HepG2 (cell line): Measurements from ENCODE around the gene NCBP2. TPM values are rescaled to one million over a fixed set of nuclear protein-coding genes. Genes with fewer than 3 reads are reported as not detected.

Experiments
- BHLHE40 ChIP-seq: IDR thresholded peaks from 2 replicates; pipeline ENCODE4 v1.6.1; 2011; ENCODE audit warnings: low read length, improper control_type of control experiment
- FOXA1 ChIP-seq, 2 experiments: fragments of 450-650 bp in 1 of 2; sonication (generic) in 1 of 2; formaldehyde crosslinking in 1 of 2; IDR thresholded peaks; 2 replicates each; pipeline versions ENCODE4 v1.4.0 to v1.6.1; 2016 to 2020; ENCODE audit warnings: missing genetic modification reagents in 1 of 2
- FOXA3 ChIP-seq: IDR thresholded peaks from 2 replicates; pipeline ENCODE4 v1.6.1; 2016; ENCODE audit warnings: missing genetic modification reagents, missing compliant biosample characterization
- JARID2 ChIP-seq: sonication (generic); formaldehyde crosslinking; IDR thresholded peaks from 2 replicates; pipeline ENCODE4 v1.8.1; 2023; ENCODE audit warnings: missing genetic modification reagents, inconsistent platforms; ENCODE audit not compliant: insufficient replicate concordance
- KDM4B ChIP-seq: sonication (generic); formaldehyde crosslinking; IDR thresholded peaks from 2 replicates; pipeline ENCODE4 v1.4.0; 2020; ENCODE audit warnings: missing genetic modification reagents
- LCORL ChIP-seq, 2 experiments: fragments of 450-650 bp in 1 of 2; sonication (generic) in 1 of 2; formaldehyde crosslinking in 1 of 2; IDR thresholded peaks; 2 replicates each; pipeline versions ENCODE4 v1.5.0 to v1.6.1; 2017 to 2020; ENCODE audit warnings: antibody characterized with exemption in 1 of 2, missing genetic modification reagents in 1 of 2
- MAX ChIP-seq: IDR thresholded peaks from 2 replicates; pipeline ENCODE4 v1.6.1; 2012; ENCODE audit warnings: inconsistent platforms
- NCOR1 ChIP-seq: fragments of 200-600 bp; sonication (generic); IDR thresholded peaks from 2 replicates; pipeline ENCODE4 v1.7.0; 2017; ENCODE audit warnings: antibody characterized with exemption, low read length, borderline replicate concordance
- NR2F1 ChIP-seq, 2 experiments: fragments of 450-650 bp in 1 of 2; formaldehyde crosslinking in 1 of 2; IDR thresholded peaks; 2 replicates each; pipeline versions ENCODE4 v1.5.0 to v1.6.1; 2016 to 2020; ENCODE audit warnings: mild to moderate bottlenecking in 1 of 2, missing compliant biosample characterization in 1 of 2, missing genetic modification reagents in 1 of 2, moderate library complexity in 1 of 2
- POLR2A ChIP-seq, 2 experiments: IDR thresholded peaks; 2 replicates each; pipeline ENCODE4 v1.6.1; 2011; ENCODE audit warnings: low read depth in 2 of 2, low read length in 2 of 2, mild to moderate bottlenecking in 1 of 2, moderate library complexity in 1 of 2; ENCODE audit not compliant: insufficient read depth in 1 of 2
- SNRNP70 ChIP-seq: fragments of 200-400 bp; formaldehyde crosslinking; IDR thresholded peaks from 2 replicates; pipeline ENCODE4 v1.6.1; 2017; ENCODE audit warnings: mild to moderate bottlenecking, low read depth, low read length, moderate library complexity
- SRSF1 ChIP-seq: fragments of 200-400 bp; formaldehyde crosslinking; optimal IDR thresholded peaks from 2 replicates; pipeline ENCODE3; 2017; ENCODE audit warnings: mild to moderate bottlenecking, low read depth, low read length, moderate library complexity
- TCF12 ChIP-seq, 2 experiments: fragments of 450-650 bp in 1 of 2; sonication (generic) in 1 of 2; formaldehyde crosslinking in 1 of 2; IDR thresholded peaks; 2 replicates each; pipeline versions ENCODE4 v1.6.1 to v1.8.0; 2017 to 2022; ENCODE audit warnings: antibody characterized with exemption in 1 of 2, mild to moderate bottlenecking in 1 of 2, missing genetic modification reagents in 1 of 2, moderate library complexity in 1 of 2
- ZFP1 ChIP-seq: IDR thresholded peaks from 2 replicates; pipeline ENCODE4 v1.6.1; 2016
- ZFYVE20 ChIP-seq: sonication (generic); formaldehyde crosslinking; IDR thresholded peaks from 2 replicates; pipeline ENCODE4 v1.8.0; 2023; ENCODE audit warnings: low read depth, mild to moderate bottlenecking, moderate library complexity, missing genetic modification reagents, borderline replicate concordance
- ZNF326 ChIP-seq: sonication (generic); formaldehyde crosslinking; IDR thresholded peaks from 2 replicates; pipeline ENCODE4 v1.4.0; 2020; ENCODE audit warnings: missing genetic modification reagents, borderline replicate concordance
- ZNF496 ChIP-seq: sonication (generic); formaldehyde crosslinking; IDR thresholded peaks from 2 replicates; pipeline ENCODE4 v1.8.1; 2023; ENCODE audit warnings: mild to moderate bottlenecking, moderate library complexity, missing genetic modification reagents; ENCODE audit not compliant: insufficient replicate concordance
- ZNF615 ChIP-seq: sonication (generic); formaldehyde crosslinking; IDR thresholded peaks from 2 replicates; pipeline ENCODE4 v1.5.0; 2020; ENCODE audit warnings: mild to moderate bottlenecking, missing genetic modification reagents, borderline replicate concordance
- ZNF747 ChIP-seq: sonication (generic); formaldehyde crosslinking; IDR thresholded peaks from 2 replicates; pipeline ENCODE4 v1.8.1; 2023; ENCODE audit warnings: missing genetic modification reagents, mild to moderate bottlenecking, borderline replicate concordance
- ZNF891 ChIP-seq: sonication (generic); formaldehyde crosslinking; IDR thresholded peaks from 2 replicates; pipeline ENCODE4 v1.5.0; 2020; ENCODE audit warnings: mild to moderate bottlenecking, missing genetic modification reagents
- polyA plus RNA-seq, 8 experiments: library from polyadenylated mRNA; depleted of rRNA in 3 of 8; stranded (reverse) in 7 of 8; unstranded in 1 of 8; fragments of >200 nt; fragmentation: Illumina TruSeq in 4 of 8; extraction: Trizol in 4 of 8; gene quantifications; 2 replicates each; pipeline versions ENCODE4 v1.2.1 to v1.2.3, GENCODE V29; 2011 to 2016; ENCODE audit warnings: low read depth in 4 of 8, missing spikeins in 1 of 8, mixed read lengths in 1 of 8; ENCODE audit not compliant: insufficient read depth in 1 of 8
- total RNA-seq, 5 experiments: library from RNA; depleted of rRNA; stranded (reverse); fragments of >200 nt; fragmentation: Illumina TruSeq; extraction: Trizol; gene quantifications; 2 replicates each; pipeline ENCODE4 v1.2.3, GENCODE V29; 2016; ENCODE audit warnings: low read depth in 1 of 5
- TF ChIP-seq, protein P1 (sequence below): sonication (generic); formaldehyde crosslinking; IDR thresholded peaks from 2 replicates; pipeline ENCODE4 v1.4.0; 2020; ENCODE audit warnings: missing genetic modification reagents, borderline replicate concordance
- TF ChIP-seq, protein P2 (sequence below), 2 experiments: fragments of 450-650 bp in 1 of 2; sonication (generic) in 1 of 2; formaldehyde crosslinking; IDR thresholded peaks; 2 replicates each; pipeline versions ENCODE4 v1.5.0 to v1.8.0; 2020 to 2022; ENCODE audit warnings: mild to moderate bottlenecking in 1 of 2, missing genetic modification reagents in 1 of 2
- TF ChIP-seq, protein P3 (sequence below): sonication (generic); formaldehyde crosslinking; IDR thresholded peaks from 2 replicates; pipeline ENCODE4 v1.5.1; 2020; ENCODE audit warnings: mild to moderate bottlenecking, missing genetic modification reagents, moderate library complexity

NCBP2 gene
- total and polyA plus RNA-seq, 2 of the 13 experiments (the other 11 are each of a cell fraction or from before 2014, with no cell fraction given): 58.7 to 95.5 TPM

- TF ChIP-seq, protein P1, sequence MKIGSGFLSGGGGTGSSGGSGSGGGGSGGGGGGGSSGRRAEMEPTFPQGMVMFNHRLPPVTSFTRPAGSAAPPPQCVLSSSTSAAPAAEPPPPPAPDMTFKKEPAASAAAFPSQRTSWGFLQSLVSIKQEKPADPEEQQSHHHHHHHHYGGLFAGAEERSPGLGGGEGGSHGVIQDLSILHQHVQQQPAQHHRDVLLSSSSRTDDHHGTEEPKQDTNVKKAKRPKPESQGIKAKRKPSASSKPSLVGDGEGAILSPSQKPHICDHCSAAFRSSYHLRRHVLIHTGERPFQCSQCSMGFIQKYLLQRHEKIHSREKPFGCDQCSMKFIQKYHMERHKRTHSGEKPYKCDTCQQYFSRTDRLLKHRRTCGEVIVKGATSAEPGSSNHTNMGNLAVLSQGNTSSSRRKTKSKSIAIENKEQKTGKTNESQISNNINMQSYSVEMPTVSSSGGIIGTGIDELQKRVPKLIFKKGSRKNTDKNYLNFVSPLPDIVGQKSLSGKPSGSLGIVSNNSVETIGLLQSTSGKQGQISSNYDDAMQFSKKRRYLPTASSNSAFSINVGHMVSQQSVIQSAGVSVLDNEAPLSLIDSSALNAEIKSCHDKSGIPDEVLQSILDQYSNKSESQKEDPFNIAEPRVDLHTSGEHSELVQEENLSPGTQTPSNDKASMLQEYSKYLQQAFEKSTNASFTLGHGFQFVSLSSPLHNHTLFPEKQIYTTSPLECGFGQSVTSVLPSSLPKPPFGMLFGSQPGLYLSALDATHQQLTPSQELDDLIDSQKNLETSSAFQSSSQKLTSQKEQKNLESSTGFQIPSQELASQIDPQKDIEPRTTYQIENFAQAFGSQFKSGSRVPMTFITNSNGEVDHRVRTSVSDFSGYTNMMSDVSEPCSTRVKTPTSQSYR (CRISPR knock-in tag): peak; percentile 55; the same call in 1 of the 2 replicates
- no peak for TF ChIP-seq SRSF1
- TF ChIP-seq, protein P2, sequence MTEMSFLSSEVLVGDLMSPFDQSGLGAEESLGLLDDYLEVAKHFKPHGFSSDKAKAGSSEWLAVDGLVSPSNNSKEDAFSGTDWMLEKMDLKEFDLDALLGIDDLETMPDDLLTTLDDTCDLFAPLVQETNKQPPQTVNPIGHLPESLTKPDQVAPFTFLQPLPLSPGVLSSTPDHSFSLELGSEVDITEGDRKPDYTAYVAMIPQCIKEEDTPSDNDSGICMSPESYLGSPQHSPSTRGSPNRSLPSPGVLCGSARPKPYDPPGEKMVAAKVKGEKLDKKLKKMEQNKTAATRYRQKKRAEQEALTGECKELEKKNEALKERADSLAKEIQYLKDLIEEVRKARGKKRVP (CRISPR knock-in tag; IDR thresholded peaks at IDR 0.05): peak in 1 of 2 experiments; percentile 50; a peak in 1 of 4 replicates
- peak; percentile 54; the same call in 1 of the 2 replicates for TF ChIP-seq ZNF747 (CRISPR knock-in tag)
- TF ChIP-seq FOXA3 (CRISPR knock-in tag): peak; percentile 92
- TF ChIP-seq ZFP1 (CRISPR knock-in tag): 0 out of 2 replicates have a peak, but pooled peaks have one; percentile 31
- TF ChIP-seq FOXA1 (IDR thresholded peaks at IDR 0.05): peak; percentile 37; the same call in 1 of the 2 replicates
- TF ChIP-seq FOXA1 (CRISPR knock-in tag; IDR thresholded peaks at IDR 0.05): peak; percentile 95
- no peak for TF ChIP-seq ZFYVE20 (CRISPR knock-in tag)
- TF ChIP-seq BHLHE40: no peak
- peak; percentile 22; the same call in 1 of the 2 replicates for TF ChIP-seq KDM4B (CRISPR knock-in tag)
- TF ChIP-seq ZNF496 (CRISPR knock-in tag): no peak
- no peak for TF ChIP-seq LCORL (IDR thresholded peaks at IDR 0.05)
- TF ChIP-seq LCORL (CRISPR knock-in tag; IDR thresholded peaks at IDR 0.05): peak; percentile 45; the same call in 1 of the 2 replicates
- TF ChIP-seq NR2F1 (CRISPR knock-in tag; IDR thresholded peaks at IDR 0.05): peak in 1 of 2 experiments; percentile 33; a peak in 1 of 4 replicates
- TF ChIP-seq POLR2A (IDR thresholded peaks at IDR 0.05; ENCODE audit: insufficient read depth in 1 of 2, low read depth in 2 of 2, low read length in 2 of 2): peak in 1 of 2 experiments; percentile 44; a peak in 1 of 4 replicates
- no peak for TF ChIP-seq SNRNP70
- TF ChIP-seq, protein P3, sequence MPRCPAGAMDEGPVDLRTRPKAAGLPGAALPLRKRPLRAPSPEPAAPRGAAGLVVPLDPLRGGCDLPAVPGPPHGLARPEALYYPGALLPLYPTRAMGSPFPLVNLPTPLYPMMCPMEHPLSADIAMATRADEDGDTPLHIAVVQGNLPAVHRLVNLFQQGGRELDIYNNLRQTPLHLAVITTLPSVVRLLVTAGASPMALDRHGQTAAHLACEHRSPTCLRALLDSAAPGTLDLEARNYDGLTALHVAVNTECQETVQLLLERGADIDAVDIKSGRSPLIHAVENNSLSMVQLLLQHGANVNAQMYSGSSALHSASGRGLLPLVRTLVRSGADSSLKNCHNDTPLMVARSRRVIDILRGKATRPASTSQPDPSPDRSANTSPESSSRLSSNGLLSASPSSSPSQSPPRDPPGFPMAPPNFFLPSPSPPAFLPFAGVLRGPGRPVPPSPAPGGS (CRISPR knock-in tag): 0 out of 2 replicates have a peak, but pooled peaks have one; percentile 48
- TF ChIP-seq ZNF615 (CRISPR knock-in tag): no peak
- no peak for TF ChIP-seq JARID2
- no peak; the same call in 1 of the 2 replicates for TF ChIP-seq NCOR1
- TF ChIP-seq MAX: peak; percentile 75
- TF ChIP-seq ZNF891 (CRISPR knock-in tag): no peak
- no peak for TF ChIP-seq TCF12 (IDR thresholded peaks at IDR 0.05)
- peak; percentile 54 for TF ChIP-seq TCF12 (CRISPR knock-in tag; IDR thresholded peaks at IDR 0.05)
- TF ChIP-seq ZNF326 (CRISPR knock-in tag): no peak
Observed at GRCh38 chr3:196962108-196962929, 20.0 kb upstream of the NCBP2 start (continued).
